OCI-LY3 (cell line): ENCODE data around the gene BBX.

Experiments
- EZH2phosphoT487 ChIP-seq: fragments of 200-600 bp; shearing (Covaris generic); IDR thresholded peaks from 2 replicates; pipeline ENCODE4 v1.6.1; 2018; ENCODE audit warnings: antibody characterized with exemption, mixed run types, low read depth
- TF ChIP-seq, protein P1 (sequence below): fragments of 200-600, 300-600 bp; sonication (generic); IDR thresholded peaks from 2 replicates; pipeline ENCODE4 v1.5.1; 2014; ENCODE audit warnings: antibody characterized with exemption, low read length, low read depth

DNA sequence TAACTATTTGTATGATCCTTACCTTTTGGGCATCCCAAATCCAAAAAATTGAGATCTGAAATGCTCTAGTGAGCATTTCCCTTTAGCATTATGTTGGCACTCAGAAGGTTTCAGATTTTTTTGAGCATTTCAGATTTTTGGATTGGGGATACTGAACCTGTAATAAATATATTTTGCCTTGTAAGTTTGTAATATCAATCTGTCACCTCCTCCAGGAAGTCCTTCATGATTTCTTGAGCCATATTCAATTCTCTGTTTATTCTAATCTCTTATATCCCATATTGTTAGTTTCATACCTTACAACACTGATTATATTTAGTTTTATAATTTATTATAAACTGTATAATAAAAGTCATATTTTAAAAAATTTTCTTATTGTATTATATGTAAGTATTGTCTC is 215.2 kb downstream of the BBX start:
- TF ChIP-seq, protein P1, sequence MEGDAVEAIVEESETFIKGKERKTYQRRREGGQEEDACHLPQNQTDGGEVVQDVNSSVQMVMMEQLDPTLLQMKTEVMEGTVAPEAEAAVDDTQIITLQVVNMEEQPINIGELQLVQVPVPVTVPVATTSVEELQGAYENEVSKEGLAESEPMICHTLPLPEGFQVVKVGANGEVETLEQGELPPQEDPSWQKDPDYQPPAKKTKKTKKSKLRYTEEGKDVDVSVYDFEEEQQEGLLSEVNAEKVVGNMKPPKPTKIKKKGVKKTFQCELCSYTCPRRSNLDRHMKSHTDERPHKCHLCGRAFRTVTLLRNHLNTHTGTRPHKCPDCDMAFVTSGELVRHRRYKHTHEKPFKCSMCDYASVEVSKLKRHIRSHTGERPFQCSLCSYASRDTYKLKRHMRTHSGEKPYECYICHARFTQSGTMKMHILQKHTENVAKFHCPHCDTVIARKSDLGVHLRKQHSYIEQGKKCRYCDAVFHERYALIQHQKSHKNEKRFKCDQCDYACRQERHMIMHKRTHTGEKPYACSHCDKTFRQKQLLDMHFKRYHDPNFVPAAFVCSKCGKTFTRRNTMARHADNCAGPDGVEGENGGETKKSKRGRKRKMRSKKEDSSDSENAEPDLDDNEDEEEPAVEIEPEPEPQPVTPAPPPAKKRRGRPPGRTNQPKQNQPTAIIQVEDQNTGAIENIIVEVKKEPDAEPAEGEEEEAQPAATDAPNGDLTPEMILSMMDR: no peak
- no peak for TF ChIP-seq EZH2phosphoT487
